HUES6 (cell line): Measurements from ENCODE around the gene CYP17A1.

ENCODE experiments used
- H3K27ac ChIP-seq: 2 replicates; pipeline ENCODE4 v1.7.0; 2013; ENCODE audit warnings: low read depth, mild to moderate bottlenecking, low read length, inconsistent platforms
- H3K27me3 ChIP-seq: 2 replicates; pipeline ENCODE4 v1.6.1; 2013; ENCODE audit warnings: low read length; ENCODE audit not compliant: control insufficient read depth, insufficient read depth
- H3K36me3 ChIP-seq: 2 replicates; pipeline ENCODE4 v1.6.1; 2013; ENCODE audit warnings: low read length; ENCODE audit not compliant: control insufficient read depth, insufficient read depth
- H3K4me1 ChIP-seq: 2 replicates; pipeline ENCODE4 v1.6.1; 2013; ENCODE audit warnings: low read length; ENCODE audit not compliant: control insufficient read depth, insufficient read depth
- H3K4me3 ChIP-seq: 2 replicates; pipeline ENCODE4 v1.5.1; 2013; ENCODE audit warnings: low read depth, low read length
- H3K9ac ChIP-seq: one replicate; pipeline ENCODE4 v1.6.1; 2013; ENCODE audit warnings: mild to moderate bottlenecking, low read length
- H3K9me3 ChIP-seq: 2 replicates; pipeline ENCODE4 v1.6.1; 2013; ENCODE audit warnings: low read depth, low read length; ENCODE audit not compliant: control insufficient read depth, insufficient read depth

Gene CYP17A1

DNA sequence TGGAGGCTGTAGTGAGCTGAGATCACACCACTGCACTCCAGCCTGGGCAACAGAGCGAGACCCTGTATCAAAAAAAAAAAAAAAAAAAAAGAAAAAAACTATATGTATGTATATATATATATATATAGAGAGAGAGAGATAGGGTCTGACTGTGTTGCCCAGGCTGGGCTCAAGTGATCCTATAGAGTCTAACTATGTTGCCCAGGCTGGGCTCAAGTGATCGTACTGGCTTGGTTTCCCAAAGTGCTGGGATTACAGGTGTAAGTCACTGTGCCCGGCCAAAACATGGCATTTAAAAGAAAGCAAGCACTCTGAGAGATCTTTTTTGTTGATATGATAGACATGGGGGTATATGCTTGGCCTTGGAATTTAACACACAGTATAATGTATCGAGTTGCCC, 20.0 kb downstream of the CYP17A1 start:
- peaks cover 27% of the 10 kb centered on the region for H3K4me1 ChIP-seq
- H3K27ac ChIP-seq, result no peak overlapping the region
- no peak overlapping the region for H3K4me3 ChIP-seq

DNA sequence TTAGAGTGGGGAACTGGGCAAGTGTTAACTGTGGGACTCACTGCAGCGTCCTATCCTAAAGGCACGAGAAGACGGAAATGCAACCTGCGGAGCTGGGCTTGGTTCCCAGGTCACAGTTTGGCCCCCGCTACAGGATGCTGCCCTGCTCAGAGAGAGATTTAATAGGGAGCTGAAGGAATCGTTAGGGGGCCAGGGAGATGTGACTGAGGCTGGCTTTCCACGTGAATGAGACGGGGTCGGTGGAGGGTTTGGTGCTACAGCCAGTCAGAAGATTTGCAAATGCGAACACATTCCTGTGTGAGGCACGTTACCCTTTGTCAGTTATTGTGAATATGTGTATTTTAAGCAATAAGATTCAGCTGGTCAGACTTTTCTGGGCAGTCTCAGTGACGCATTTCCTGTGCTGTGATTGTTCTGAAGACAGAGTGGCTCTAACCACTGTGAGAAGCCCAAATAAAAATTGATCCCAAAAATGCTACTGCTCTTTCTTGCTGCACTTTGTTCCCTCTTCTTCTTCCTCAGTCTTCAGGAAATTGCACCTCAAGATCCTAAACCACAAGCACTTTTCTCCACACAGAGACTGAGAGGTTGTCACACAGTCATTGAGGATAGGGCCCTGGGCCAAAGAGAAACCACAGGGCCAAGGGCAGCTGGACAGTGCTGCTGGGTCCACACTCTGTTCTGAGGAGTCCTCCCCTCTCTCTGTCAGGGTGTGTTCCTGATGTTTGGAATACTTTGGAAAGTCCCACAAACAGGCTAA, 21.2 kb downstream of the CYP17A1 start:
- H3K4me3 ChIP-seq, result no peak overlapping the region
- H3K27me3 ChIP-seq, result no peaks in the 10 kb centered on the region
- no peaks in the 10 kb centered on the region for H3K9me3 ChIP-seq
- H3K27ac ChIP-seq, result peak overlapping the region; percentile 50
- H3K9ac ChIP-seq, result no peak overlapping the region
- peaks cover 28% of the 10 kb centered on the region for H3K36me3 ChIP-seq
- peaks cover 31% of the 10 kb centered on the region for H3K4me1 ChIP-seq

More for the DNA sequence above, 20.0 kb downstream of the CYP17A1 start:
- Histone ChIP-seq H3K27me3 (no peaks in the 10 kb centered on the region), H3K9me3 (no peaks in the 10 kb centered on the region), H3K36me3 (peaks cover 19% of the 10 kb centered on the region), H3K9ac (no peak overlapping the region)

DNA sequence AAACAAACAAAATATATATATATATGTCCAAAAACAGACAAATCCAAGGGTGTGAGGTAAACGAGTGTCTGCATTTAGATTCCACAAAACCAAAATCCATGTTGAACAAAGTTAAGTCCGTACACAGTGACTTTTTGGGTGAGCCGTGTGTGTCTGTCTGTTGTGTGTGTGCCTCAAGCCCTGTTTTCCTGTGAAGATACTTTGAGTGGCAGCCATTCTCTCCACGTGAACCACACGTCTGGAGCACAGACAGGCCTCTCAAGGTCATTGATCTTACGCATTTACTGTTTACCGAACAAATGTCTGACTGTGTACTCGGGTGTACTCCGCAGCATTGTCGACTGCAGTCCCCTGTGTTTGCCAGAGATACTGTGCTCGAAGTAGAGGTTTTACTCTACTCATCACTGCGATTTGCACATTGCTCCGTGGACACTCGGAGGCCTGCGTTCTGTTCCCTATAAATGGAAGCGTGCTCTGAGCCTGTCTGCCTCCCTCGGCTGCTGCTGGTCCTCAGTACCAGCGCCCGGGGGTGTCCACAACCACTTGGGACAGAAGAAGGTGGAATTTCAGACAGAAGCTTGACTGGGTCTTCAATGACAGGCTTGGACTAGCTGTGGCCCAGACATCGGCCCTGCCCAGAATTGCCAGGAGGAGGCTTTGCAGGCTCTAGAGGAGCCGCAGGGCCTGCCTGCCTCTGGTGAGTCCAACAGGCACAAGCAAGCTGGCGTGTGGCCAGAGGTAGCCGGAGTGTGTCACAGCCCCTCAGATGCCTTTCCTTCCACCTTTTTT, 22.1 kb downstream of the CYP17A1 start:
- H3K36me3 ChIP-seq, result peaks cover 29% of the 10 kb centered on the region
- no peaks in the 10 kb centered on the region for H3K9me3 ChIP-seq
- H3K4me3 ChIP-seq, result no peak overlapping the region
- no peak overlapping the region for H3K9ac ChIP-seq
- peaks cover 31% of the 10 kb centered on the region for H3K4me1 ChIP-seq
- peak overlapping the region; percentile 44; the same call in 1 of the 2 replicates for H3K27ac ChIP-seq
- H3K27me3 ChIP-seq, result no peaks in the 10 kb centered on the region

DNA sequence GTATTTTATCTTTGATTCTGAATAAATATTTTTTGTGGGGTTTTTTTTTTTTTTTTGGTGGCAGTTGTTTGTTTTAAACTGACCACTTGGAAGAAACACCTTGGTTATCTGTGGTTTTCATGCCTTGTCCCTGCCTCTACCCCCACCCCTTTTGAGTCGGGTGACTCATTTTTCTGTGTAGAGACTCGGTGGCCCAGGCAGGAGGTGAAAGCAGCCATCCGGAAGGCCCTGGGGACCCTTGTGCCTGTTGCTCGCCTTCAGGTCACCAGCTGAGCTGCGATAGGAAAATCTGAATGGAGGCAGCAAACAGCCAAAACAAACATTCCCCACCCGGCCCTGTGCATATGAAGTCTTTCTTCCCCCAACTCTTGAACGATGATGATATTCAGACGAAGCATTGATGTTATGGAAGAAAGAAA, 22.8 kb downstream of the CYP17A1 start:
- Histone ChIP-seq H3K4me3 (no peak overlapping the region), H3K27ac (no peak overlapping the region), H3K9me3 (no peaks in the 10 kb centered on the region), H3K9ac (no peak overlapping the region), H3K36me3 (peaks cover 35% of the 10 kb centered on the region), H3K4me1 (peaks cover 31% of the 10 kb centered on the region), H3K27me3 (no peaks in the 10 kb centered on the region)

DNA sequence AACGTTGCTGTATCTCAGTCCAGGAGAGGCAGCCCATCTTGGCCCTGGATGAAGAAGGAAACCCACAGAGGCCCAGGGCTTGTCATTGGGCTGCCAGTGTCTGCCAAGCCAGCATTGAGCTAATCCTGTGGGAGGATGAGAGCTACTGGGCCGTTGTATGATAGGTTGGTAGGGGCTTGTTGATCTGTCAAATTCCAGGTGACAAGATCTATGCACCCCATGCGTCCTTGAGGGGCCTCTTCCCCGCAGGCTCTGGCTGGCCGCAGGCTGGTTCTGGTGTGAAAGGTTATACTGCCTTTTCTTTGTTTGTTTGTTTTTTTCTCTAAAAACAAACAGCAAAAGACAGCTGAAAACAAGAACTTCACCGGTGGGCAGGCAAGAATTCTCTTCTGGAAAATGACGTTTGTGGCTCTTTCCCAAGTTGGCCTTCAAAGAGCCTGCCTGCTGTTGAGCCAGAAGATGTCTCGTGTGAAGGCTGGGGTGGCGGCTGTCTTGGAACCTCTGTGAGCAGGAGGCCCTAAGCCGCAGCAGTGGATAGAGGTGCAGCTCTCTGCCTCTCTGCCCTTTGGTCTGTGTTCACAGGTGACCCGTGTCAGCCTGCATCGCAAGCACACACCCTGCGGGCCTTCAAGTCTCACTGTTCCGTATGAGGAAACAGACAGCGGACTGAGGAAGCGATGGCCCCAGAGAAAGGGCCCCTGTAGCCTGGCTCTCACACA, 23.3 kb downstream of the CYP17A1 start:
- no peak overlapping the region for H3K9ac ChIP-seq
- H3K27ac ChIP-seq, result 0 out of 2 replicates have a peak overlapping the region, but pooled peaks have one; percentile 6
- H3K4me1 ChIP-seq, result peaks cover 31% of the 10 kb centered on the region

DNA sequence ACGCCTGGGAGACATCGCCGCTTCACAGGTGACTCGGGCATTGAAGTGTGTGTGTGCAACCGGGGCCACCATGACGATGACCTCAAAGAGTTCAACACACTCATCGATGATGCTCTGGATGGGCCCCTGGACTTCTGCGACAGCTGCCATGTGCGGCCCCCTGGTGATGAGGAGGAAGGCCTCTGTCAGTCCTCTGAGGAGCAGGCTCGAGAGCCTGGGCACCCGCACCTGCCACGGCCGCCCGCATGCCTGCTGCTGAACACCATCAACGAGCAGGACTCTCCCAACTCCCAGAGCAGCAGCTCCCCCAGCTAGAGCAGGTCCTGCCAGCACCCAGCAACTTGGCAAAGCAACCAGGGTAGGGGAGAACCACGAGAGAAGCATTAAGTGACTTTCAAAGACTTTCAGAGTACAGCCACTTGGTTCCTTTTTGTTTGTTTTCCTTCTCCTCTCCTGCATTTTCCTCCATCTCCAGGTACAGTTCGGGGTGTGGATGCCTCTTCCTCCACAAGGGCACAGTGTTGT, 24.1 kb downstream of the CYP17A1 start:
- no peaks in the 10 kb centered on the region for H3K9me3 ChIP-seq
- H3K9ac ChIP-seq, result no peak overlapping the region
- no peak overlapping the region for H3K27ac ChIP-seq

More for the DNA sequence above, 23.3 kb downstream of the CYP17A1 start:
- H3K4me3 ChIP-seq, result no peak overlapping the region
- no peaks in the 10 kb centered on the region for H3K9me3 ChIP-seq
- H3K36me3 ChIP-seq, result peaks cover 35% of the 10 kb centered on the region
- H3K27me3 ChIP-seq, result no peaks in the 10 kb centered on the region

DNA sequence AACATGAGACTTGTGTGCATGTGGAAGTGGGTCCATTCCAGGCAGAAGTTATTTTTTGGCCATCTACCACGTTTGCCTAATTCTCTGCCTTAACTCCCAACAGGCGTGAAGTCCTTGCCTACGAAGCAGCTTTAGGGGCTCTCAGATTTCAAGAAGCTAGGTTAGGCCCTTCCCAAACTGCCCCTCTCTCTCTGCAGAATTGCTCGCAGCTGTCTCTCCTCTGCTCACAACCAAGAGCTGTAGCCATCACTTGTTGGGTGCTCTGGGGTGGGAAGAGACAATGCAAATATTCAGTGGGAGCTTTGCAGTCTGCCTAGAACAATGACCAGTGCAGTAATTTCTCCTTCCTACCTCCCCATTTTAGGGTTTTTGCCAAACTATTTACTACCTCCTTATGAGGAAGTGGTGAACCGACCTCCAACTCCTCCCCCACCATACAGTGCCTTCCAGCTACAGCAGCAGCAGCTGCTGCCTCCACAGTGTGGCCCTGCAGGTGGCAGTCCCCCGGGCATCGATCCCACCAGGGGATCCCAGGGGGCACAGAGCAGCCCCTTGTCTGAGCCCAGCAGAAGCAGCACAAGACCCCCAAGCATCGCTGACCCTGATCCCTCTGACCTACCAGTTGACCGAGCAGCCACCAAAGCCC, 24.9 kb downstream of the CYP17A1 start:
- H3K9me3 ChIP-seq, result no peaks in the 10 kb centered on the region
- H3K9ac ChIP-seq, result no peak overlapping the region
- H3K36me3 ChIP-seq, result peaks cover 35% of the 10 kb centered on the region
- H3K4me3 ChIP-seq, result no peak overlapping the region
- no peak overlapping the region for H3K27ac ChIP-seq
- H3K4me1 ChIP-seq, result peaks cover 39% of the 10 kb centered on the region
- H3K27me3 ChIP-seq, result no peaks in the 10 kb centered on the region

More for the DNA sequence above, 24.1 kb downstream of the CYP17A1 start:
- Histone ChIP-seq H3K4me1 (peaks cover 39% of the 10 kb centered on the region), H3K36me3 (peaks cover 35% of the 10 kb centered on the region), H3K4me3 (no peak overlapping the region), H3K27me3 (no peaks in the 10 kb centered on the region)

DNA sequence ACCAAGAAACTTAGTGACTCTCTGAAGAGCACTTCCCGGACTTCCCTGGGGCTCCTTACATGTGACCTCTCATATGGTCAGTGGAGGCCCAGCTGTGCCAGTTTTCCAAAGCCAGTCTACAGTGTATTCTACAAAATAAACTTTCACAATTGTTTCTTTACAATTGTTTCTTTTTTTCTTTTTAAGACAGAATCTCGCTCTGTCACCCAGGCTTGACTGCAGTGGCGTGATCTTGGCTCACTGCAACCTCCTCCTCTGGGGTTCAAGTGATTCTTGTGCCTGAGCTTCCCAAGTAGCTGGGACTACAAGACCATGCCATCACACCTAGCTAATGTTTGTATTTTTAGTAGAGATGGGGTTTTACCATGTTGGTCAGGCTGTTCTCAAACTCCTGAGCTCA, 25.9 kb downstream of the CYP17A1 start:
- H3K9me3 ChIP-seq, result no peaks in the 10 kb centered on the region
- H3K36me3 ChIP-seq, result peaks cover 35% of the 10 kb centered on the region
- H3K27me3 ChIP-seq, result no peaks in the 10 kb centered on the region
- H3K4me1 ChIP-seq, result peaks cover 41% of the 10 kb centered on the region
- H3K4me3 ChIP-seq, result no peak overlapping the region
- H3K27ac ChIP-seq, result no peak overlapping the region
- no peak overlapping the region for H3K9ac ChIP-seq

DNA sequence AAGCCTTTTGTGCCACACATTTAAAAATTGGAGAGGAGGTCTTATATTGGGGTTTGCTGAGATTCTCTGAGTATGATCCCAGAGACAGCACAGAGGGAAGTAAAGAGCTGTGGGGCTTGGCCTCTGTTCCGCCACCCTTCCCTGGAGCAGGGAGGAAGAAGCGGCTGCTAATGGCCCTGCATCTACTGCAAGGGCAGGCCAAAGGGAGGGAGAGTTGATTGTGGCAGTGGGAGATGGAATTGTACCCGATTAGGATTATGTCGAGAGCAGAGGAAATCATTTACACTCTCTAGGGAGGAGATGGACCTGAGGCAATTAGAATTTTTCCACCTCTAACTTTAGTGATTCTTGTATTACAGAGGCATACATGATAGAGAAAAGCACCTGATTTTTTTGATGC, 28.8 kb downstream of the CYP17A1 start:
- H3K4me1 ChIP-seq, result peaks cover 19% of the 10 kb centered on the region
- no peak overlapping the region for H3K9ac ChIP-seq
- H3K27me3 ChIP-seq, result no peaks in the 10 kb centered on the region
- H3K27ac ChIP-seq, result no peak overlapping the region
- no peak overlapping the region for H3K4me3 ChIP-seq
- peaks cover 32% of the 10 kb centered on the region for H3K36me3 ChIP-seq
- H3K9me3 ChIP-seq, result peaks cover 5% of the 10 kb centered on the region; the same call in 1 of the 2 replicates

DNA sequence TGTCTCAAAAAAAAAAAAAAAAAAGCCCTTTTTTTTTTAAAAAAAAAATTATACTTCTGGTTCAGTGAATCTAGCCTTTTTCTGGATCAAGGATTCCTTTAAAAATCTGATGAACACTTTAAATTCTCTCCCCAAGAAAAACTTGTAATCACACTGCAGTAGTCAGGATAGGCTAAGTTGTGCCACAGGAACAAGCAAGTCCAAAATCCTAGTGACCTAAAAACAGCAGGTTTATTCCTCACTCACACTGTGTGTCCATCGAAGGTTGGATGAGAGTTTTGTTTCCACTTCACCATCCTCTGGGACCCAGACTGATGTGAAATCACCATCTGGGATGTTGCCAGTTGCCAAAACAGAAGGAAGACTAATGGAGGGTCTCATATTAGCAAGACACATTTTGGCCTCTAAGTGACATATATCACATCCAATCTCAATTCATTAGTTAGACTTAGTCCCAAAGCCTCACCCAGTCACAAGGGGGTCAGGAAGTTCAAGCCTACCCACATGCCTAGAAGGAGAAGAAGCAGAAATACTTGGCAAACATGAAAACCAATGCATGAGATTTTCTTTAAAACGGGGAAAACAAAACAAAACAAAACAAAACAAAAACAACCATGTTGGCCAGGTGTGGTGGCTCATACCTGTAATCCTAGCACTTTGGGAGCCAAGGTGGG, 32.7 kb downstream of the CYP17A1 start:
- peaks cover 50% of the 10 kb centered on the region for H3K4me1 ChIP-seq
- H3K36me3 ChIP-seq, result peaks cover 4% of the 10 kb centered on the region

More for the DNA sequence above, 32.7 kb downstream of the CYP17A1 start:
- no peaks in the 10 kb centered on the region for H3K27me3 ChIP-seq
- no peak overlapping the region for H3K4me3 ChIP-seq
- H3K27ac ChIP-seq, result no peak overlapping the region
- peaks cover 5% of the 10 kb centered on the region; the same call in 1 of the 2 replicates for H3K9me3 ChIP-seq
- no peak overlapping the region for H3K9ac ChIP-seq
